Osteoblast (primary cell): ENCODE measurements around the gene AJAP1. TPM values are rescaled to one million over a fixed set of nuclear protein-coding genes. Genes with fewer than 3 reads are reported as not detected.
A peak's percentile ranks its signal among the peaks of the same experiment; 100 is the strongest.

Source experiments
- DNase-seq: peaks from one replicate; pipeline ENCODE4 v3.0.0; 2011; ENCODE audit warnings: low spot score, mixed read lengths; ENCODE audit not compliant: insufficient read length; ENCODE audit errors: missing footprints
- H2AFZ ChIP-seq: 2 replicates; pipeline ENCODE4 v1.6.0; 2011; ENCODE audit warnings: mild to moderate bottlenecking, low read length
- H3K27ac ChIP-seq: 2 replicates; pipeline ENCODE4 v1.5.1; 2011; ENCODE audit warnings: mild to moderate bottlenecking, low read depth, low read length, moderate library complexity
- H3K27me3 ChIP-seq: 2 replicates; pipeline ENCODE4 v1.6.0; 2012; ENCODE audit warnings: mild to moderate bottlenecking, control low read depth, inconsistent platforms, low read length, moderate library complexity; ENCODE audit not compliant: insufficient read depth
- H3K36me3 ChIP-seq: 2 replicates; pipeline ENCODE4 v1.5.1; 2011; ENCODE audit warnings: mild to moderate bottlenecking, low read length, control low read depth, moderate library complexity; ENCODE audit not compliant: insufficient read depth
- H3K4me1 ChIP-seq: 2 replicates; pipeline ENCODE4 v1.5.1; 2011; ENCODE audit warnings: mild to moderate bottlenecking, low read length, control low read depth, moderate library complexity; ENCODE audit not compliant: insufficient read depth
- H3K4me2 ChIP-seq: 2 replicates; pipeline ENCODE4 v1.6.0; 2011; ENCODE audit warnings: mild to moderate bottlenecking, low read length; ENCODE audit not compliant: insufficient read depth
- H3K4me3 ChIP-seq: fragments of 200-600 bp; sonication (generic); 3 replicates; pipeline ENCODE4 v1.5.1; 2012; ENCODE audit warnings: mild to moderate bottlenecking, low read length, inconsistent platforms; ENCODE audit not compliant: insufficient read depth
- H3K79me2 ChIP-seq: 2 replicates; pipeline ENCODE4 v1.6.0; 2012; ENCODE audit warnings: mild to moderate bottlenecking, low read length, control low read depth, inconsistent platforms; ENCODE audit not compliant: insufficient read depth
- H3K9me3 ChIP-seq: 2 replicates; pipeline ENCODE4 v1.5.1; 2011; ENCODE audit warnings: low read depth, low read length, control low read depth
- H4K20me1 ChIP-seq: 2 replicates; pipeline ENCODE4 v1.6.0; 2012; ENCODE audit warnings: mild to moderate bottlenecking, low read length, control low read depth; ENCODE audit not compliant: insufficient read depth
- CTCF ChIP-seq: IDR thresholded peaks from 2 replicates; pipeline ENCODE4 v1.5.1; 2011; ENCODE audit warnings: mild to moderate bottlenecking, low read depth, low read length, moderate library complexity; ENCODE audit errors: extremely low read depth
- total RNA-seq: library from RNA; depleted of rRNA; stranded (reverse); fragments of >200 nt; gene quantifications from 2 replicates; pipeline ENCODE4 v1.2.3, GENCODE V29; 2012

The AJAP1 gene
- total RNA-seq, 1 donor: 1.1 TPM

GRCh38 chr1:4654764-4655673 is 610 bp downstream of the AJAP1 start:
- Histone ChIP-seq H3K27me3 (peaks cover 9% of the 10 kb centered on the region), H3K79me2 (no peaks in the 10 kb centered on the region), H3K9me3 (no peaks in the 10 kb centered on the region), H3K36me3 (no peaks in the 10 kb centered on the region), H3K4me2 (no peak overlapping the region), H3K27ac (no peak overlapping the region), H2AFZ (no peak overlapping the region), H3K4me1 (no peaks in the 10 kb centered on the region), H3K4me3 (no peak overlapping the region), H4K20me1 (no peaks in the 10 kb centered on the region)
- peak; percentile 90 for DNase-seq
- TF ChIP-seq CTCF: no peak

- Histone ChIP-seq H3K27ac (no peak overlapping the region), H3K4me1 (no peaks in the 10 kb centered on the region), H4K20me1 (no peaks in the 10 kb centered on the region), H3K36me3 (no peaks in the 10 kb centered on the region), H3K79me2 (no peaks in the 10 kb centered on the region), H3K4me2 (no peak overlapping the region), H3K9me3 (no peaks in the 10 kb centered on the region), H3K4me3 (peak overlapping the region; percentile 39), H3K27me3 (peaks cover 9% of the 10 kb centered on the region), H2AFZ (no peak overlapping the region)
- peak; percentile 96 for DNase-seq
- TF ChIP-seq CTCF: peak; percentile 37
These were observed 1.5 kb downstream of the AJAP1 start for GRCh38 chr1:4655674-4656532.

GRCh38 chr1:4656533-4657140 is 2.2 kb downstream of the AJAP1 start:
- H3K4me3 ChIP-seq: no peak overlapping the region
- no peaks in the 10 kb centered on the region for H3K36me3 ChIP-seq
- no peak overlapping the region for H3K27ac ChIP-seq
- peak; percentile 96 for DNase-seq
- no peaks in the 10 kb centered on the region for H3K79me2 ChIP-seq
- H2AFZ ChIP-seq: no peak overlapping the region
- no peaks in the 10 kb centered on the region for H3K4me1 ChIP-seq
- no peak for TF ChIP-seq CTCF
- peaks cover 9% of the 10 kb centered on the region for H3K27me3 ChIP-seq
- H4K20me1 ChIP-seq: no peaks in the 10 kb centered on the region
- H3K4me2 ChIP-seq: no peak overlapping the region
- no peaks in the 10 kb centered on the region for H3K9me3 ChIP-seq
